Measurements from ENCODE around the gene CNPY1.

CNPY1 gene

DNA sequence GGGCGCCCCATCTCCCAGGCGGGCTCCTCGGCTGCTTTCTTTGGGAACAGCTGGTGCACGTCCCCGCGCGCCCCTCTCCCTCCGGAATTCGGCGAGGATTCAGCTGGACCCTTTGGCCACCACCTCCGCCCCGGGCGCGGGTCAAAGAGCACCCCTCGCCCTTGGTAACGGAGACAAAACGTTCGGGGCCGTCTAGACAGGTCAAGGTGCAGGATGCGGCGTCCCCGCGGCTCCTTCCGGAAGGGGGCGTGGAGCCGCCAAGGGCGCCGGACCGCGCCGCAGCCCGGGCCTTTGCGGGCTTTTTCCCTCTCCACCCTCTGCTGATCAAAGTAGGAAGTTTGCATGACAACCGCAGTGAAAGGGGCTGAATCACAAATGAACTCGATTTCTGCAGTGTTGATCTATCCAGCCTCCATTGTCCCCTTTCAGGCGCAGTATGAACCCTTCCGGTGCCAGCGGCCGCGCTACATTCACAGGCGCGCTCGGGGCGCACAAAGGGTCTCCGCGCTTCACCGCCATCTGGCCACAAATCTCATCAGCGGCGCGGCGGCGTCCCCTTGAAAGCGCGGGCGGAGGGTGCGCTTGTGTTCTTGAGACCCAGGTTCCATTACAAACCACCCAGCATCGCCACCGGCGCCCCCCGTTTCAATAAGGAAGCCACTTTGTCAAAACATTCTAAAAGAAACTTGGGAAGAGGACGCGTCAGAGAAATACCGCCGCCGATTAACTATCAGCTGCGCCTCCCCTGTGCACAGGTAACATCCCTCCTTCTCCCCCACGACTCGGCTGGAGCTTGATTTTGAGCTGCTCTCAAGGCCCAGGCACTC lies 36.4 kb downstream of the CNPY1 start:
- no peak for DNase-seq

DNA sequence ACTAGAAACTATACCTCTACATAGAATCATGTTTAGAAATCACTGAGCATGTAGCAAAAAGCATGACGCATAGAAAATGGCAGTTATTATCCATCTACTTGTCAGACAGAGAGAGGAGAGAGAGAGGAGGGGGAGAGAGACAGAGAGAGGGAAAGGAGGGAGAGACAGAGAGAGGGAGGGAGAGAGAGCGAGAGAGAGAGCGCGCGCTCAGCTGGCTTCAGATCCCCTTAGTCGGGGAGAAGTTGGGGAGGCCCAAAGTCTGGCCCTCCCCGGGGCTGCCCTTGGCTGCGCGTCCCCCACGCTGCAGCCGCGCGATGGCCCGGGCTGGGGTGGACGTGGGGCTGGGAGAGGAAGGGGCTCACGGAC lies 37.0 kb downstream of the CNPY1 start:
- no peak for DNase-seq

DNA sequence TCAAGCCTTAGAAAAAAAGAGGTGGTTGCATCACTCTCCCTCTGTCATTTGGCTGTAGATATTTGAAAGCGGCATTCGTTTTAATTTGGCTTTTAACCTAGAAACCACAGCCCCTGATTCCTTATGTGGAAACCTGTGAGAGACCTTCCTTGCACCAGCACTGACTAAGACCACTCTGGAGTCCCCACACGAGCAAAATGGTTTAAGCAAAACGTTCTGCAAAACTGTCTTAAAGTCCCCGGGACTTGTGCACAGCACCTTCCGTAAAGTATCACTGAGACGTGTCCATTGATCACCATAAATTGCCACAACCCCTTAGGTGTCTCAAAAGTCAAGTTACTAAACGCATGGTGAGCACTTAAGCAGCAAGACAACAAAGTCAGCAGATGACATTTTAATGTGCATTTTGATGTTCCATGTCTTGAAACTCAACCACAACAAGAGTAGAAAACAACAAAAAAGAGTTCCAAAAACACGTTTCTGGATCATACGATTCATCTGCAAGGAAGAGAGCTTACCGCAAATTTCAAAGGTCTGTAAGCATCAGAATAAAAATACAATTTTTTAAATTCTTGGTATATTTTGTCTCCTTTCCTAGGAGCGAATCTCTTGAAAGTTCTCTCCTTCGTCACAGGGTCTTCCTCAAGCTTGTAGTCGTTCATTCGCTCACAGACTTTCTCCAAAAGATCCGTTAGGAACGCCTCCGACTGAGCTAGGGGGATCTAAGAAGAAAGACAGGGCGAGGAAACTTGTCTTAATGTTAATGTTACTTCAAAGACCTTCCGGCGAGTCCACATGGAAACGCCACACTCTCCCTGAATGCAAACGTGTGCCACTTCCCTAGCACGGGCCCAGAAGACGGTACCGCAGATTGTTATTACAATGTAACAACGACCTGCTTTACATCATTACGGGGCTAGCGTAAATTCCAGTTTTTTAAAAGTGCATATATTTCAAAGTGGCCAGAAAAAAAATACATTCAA lies 37.7 kb downstream of the CNPY1 start:
- no peak for DNase-seq

DNA sequence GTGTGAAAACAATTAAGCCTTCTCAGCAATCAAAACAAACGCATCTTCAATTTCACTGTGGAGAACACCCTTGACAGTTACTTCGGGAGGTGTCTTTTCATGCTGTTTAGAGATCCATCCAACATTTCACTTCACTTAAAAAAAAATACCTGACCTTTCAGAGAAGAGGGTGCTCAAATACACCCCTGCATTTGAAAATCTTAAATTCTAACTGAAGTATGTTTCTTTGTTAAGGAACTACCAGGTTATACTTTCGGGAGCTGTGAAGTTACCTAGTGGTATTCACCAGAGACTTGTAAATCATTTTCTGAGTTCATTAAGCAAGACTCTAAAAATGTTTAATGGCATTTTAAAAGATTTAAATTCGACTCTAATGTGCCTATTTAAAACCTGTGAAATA lies 38.8 kb downstream of the CNPY1 start:
- DNase-seq: no peak

DNA sequence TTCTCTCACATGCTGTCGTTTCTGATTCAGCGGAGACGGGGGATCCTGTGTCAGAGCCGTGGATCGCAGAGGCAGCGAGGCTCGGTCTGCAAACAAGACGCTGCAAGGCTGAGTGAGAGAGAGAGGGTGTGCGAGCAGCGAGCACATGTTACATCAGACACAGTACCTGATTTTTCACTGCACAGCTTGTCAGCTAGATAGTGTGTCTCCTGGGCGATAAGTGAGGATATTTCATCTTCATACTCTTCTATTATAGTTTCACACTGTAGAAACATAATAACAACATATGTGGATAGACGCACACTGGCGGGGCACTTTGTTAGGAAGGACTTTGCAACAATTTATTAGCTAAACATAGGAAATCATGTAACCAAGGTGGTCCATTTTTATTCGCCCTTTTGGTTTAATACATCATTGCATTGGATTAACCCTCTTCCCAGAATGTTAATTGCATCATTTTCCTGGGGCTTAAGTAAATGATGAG lies 39.5 kb downstream of the CNPY1 start:
- DNase-seq: no peak

DNA sequence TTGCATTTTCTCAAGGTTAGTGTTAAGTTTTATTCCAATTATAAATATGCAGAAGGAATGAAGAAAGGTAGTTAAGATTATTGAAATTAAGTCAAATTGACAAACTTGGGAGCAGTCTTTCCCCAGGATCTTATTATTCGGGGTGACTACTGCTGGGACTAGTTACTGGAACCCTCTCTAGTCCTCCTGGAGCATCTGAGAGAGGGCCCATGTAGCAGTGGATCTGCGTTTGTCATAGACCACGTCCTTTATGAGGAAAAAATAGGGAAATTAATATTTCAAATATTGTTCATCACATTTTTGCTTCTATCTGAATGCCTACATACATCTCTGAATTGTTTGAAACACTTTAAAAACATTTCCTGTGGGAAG lies 41.0 kb downstream of the CNPY1 start:
- no peak for DNase-seq

DNA sequence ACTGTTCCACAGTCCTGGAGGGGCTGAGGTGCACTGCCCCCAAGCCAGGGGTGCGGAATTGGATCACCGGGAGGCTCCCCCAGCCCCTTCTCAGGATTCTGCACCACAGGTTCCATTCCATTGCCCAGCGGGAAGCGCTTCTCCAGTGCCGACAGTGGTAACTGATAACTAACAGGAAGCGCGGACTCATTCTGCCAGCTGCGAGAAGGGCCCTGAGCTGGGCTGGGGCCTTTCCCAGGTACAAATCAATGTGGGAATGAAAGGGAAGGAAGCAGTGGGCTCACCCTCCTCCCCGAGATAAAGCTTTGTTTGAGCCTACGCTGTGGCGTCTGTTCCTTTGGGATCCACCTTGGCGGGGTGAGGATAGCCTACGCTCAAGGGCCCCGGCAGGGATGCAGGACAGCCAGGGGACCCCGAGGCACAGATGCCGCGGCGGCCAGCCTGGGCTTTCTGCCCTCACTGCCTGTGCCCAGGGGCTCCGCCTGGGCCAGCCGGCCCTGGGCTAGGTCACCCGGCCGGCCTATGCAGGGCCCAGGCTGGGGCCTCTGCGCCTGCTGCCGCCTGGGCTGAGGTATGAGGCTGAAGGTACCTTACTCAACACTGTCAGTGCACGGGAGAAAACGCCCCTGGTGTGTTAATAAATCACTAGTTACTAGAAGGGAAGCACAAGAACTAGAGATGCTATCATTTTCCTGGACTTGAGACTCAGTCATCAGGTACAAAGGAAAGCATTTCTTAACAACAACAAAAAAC lies 49.0 kb downstream of the CNPY1 start:
- DNase-seq: no peak

DNA sequence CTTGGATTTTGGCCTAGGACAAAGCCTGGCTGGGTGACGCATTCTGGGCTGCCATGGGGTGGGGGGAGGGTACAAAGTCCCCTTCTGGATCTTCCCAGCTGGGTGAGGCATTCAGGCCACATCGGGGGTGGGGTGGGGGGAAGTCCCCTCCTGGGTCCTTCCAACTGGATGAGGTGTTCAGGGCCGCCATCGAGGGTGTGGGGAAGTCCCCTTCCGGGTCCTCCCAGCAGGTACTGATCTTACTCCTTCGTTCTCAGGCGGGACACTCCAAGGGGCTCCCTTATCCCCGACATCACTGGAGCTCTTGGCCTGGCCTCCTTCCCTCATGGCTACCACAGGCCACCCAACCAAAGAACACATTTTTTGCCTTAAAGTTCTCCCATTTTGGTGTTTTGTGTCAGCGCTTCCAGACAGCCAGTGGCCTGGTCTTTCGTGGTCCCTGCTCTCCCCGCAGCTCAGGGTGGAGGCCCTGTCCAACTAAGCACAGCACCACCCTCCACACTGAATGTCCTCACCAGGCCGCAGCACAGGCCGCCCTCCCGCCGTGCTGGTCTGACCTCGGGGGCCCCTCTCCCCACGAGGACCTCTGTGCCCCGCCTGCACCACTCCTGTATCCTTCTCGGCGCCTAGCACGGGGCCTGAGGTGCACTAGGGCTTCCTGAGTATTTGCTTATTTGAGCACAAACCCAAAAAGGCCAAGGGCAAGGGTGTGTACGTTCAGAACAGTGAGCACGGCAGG lies 49.9 kb downstream of the CNPY1 start:
- DNase-seq: no peak

DNA sequence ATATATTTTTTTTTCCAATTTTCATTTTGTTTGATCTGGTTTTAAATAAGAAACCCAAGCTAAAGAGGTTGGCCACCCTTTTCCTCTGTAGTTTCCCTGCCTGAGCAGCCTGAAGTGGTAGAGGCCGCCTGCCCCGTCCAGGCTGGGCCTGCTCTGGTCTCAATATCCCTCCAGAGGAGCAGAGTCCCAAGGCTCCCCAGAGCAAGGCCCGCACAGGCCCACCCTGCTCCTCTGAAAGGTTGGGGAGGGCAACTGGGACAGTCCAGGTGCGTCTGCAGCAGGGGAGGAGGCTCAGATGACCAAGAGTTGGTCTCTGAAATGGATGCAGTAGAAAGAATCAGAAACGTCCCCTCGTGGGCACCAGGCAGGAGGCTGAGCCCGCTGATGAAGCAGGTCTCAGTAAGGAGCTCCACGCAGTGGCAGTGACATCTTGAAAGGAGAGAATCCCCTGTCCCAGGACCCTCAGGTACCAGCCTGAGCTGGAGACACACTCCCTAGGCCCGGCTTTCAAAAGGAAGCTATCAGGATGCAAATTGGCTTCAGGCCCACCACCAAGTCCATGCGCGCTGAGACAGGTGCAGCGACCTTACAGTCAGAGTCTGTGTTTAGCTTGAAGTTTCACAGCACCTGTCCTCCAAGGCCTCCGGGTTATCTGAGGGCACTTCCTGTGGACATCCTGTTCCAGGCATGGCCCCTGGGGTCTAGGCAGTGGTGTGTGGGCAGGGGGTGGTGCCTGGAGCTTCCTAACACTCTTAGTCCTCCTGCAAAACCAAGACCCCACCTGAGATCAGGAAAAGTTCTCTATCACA lies 50.7 kb downstream of the CNPY1 start:
- DNase-seq: no peak

DNA sequence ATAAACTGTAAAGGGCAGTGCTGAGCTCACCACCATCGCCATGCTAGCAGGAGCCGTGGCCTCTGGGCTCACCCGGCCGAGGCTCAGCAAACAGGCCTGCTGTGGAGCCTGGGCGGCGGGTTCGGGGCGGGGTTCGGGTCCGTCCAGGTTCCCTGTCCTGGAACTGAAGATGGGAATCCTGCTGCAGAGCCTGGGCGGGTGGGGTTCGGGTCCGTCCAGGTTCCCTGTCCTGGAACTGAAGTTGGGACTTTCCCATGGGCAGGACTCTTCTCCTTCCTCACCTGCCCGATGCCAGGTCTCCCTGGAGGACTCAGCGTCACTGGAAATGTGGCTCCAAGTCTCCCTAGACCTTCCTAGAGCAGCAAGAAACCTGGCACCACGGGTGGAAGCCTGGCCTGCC lies 51.8 kb downstream of the CNPY1 start:
- no peak for DNase-seq

DNA sequence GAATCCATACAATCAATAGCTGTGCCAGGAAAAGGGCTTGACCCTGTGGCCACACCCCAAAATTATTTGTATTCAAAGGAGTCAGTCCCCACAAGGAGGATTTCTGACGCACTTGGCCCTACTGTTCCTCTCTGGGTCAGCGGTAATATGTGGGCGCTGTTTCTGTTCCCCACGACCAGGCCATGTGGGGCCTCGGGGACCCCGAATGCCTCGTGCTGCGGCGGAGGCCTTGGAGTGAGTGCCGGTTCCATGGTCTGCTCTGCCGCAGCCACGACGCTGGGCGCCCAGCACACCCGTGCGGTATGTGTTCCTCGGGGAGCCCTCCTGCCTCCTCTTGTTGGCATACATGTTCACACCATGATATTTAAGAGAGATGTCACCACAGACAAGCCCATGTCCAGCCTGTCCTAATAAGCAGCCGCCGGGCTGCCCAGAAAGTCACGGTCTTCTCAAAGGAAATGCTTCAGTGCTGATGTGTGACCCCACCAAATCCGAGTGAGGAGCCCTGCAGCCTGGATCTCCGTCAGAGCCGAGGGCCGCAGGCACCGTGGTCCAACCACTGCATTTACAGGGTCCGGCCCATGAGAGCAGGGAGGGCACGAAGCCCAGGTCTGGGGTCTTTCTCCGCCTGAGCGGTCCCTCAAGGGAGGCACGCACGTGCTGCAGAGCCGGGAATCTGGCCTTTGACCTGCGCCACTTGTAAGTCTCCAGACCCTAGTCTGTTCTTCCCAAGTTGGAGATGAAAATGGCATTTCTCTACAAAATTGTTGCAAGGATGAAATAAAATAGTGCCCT lies 52.4 kb downstream of the CNPY1 start:
- no peak for DNase-seq

DNA sequence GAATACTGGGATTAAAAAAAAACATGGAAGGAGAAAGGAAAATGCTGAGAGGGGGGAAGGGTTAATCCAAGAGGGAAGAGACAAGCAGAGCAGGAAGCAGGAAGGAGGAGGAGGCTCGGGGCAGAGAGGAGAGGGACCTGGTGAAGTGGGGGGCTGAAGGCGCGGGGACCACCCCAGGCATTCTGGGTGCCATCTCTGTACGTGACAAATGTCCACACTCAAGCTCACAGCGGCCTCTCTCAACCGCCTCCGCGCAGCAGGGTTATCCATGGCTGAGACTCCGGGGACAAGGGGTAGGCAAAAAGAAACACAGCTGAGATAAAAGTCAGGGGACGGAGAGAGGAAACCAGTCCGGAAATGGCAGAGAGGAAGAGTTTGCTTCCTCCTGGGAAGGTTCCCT lies 54.5 kb downstream of the CNPY1 start:
- DNase-seq: no peak

DNA sequence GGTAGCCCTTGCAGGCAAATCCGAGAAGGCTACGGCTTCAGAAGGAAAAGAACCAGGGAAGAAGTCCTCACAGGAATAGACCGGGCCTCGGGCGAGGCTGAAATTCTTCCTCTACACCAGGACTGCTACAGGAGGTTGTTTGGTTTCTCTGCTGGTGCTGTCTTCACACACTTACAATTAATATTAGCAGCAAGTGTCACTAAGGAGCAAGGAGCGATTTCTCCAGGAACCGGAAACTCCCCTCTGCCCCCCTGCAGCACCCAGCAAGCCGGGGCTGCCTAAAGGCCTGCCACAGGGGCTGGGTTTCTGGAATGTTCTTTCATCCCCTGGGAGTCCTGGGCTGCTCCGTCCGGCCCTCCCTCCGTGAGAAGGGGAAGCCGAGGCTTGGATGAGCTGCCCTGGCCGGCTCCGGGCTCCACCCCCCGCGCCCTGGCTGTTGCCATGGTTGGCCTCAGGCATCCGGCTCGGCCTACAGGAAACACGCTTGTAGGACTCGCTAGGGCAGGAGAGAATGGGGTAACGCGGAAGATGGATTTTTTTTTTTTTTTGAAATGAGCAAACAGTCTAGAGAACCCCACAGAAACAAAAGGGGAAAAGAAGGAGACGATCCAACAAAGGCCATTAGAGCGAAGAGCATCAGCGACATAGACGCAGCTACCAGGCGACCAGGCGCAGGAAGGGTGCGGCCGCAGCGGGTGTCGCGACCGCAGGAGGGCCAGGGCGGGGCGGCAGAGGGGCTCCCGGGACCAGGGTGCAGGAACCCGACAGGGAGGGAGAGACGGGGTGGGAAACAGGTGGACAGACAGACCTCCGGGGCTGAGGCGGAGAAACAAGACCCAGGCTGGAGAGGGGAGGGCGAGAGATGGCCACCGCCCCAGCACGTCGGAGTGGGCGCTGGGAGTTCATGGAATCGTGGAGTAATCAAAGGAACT lies 55.4 kb downstream of the CNPY1 start:
- no peak for DNase-seq

DNA sequence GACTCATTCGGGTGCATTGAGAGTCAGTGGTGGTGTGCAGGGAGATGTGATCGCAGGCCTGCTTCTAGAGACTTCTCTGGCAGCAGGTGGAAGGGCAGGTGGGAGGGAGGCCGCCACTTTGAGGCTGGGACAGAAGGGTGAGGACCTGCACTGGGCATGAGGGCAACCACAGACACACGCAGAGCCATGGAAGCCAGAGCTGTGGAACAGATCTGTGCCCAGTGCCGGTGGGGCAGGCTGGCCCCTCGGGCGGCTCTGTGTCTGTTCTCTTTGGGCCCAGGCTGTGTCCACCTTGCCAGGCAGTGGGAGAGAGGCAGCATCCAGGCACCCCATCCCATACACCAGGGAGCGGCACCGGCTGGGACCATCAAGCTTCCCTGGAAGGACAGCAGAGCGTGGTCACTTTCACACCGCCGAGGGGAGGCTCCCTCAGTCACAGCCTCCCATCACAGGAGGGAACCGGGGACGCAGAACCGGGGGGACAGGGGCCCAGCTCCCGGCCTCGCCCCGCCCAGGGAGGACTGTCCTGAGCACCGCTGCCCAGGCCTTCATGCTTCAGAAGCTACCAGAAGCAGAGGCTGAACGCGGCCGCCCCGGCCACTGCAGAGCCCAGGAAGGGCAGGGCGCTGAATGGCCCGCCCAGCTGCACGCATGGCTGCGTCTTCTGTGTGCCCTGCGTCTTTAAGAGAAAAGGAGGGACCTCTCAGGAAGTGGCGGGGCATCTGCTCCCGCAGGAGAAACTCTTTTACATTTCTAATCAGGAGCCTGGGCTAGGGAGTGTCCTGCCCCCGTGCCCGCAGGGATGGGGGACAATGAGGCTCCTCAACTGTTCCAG lies 56.3 kb downstream of the CNPY1 start:
- DNase-seq: no peak

DNA sequence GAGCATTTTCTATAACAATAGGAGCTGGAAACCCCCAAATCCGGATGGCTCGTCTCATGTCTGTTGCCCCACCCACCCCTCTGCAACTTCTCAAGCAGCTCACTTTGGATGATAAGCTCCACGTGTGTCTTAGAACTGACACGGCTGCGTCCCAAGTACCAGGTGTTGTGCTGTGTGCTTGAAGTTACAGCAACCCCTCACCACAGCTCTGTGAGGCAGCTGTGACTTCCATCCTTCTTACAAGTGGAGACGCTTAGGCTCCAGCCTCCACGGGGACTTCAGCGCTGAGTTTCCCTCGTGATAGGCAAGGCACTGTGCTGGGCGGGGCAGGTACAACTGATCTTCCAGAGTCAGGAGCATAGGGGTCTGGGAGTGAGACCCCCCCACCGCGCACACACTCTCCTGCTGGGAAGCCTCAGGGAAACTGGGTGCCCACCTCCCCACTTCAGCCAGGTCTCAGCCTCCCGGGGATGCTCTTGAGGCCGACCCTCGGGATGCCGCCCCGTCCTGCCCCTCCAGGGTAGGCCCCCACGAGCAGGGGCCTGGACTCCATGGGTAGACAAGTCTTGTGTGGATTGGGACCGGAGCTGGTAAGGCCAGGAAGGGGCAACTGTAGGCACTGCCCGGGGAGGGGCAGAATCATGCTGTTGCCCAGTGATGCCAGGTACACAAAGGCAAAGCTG lies 57.1 kb downstream of the CNPY1 start:
- no peak for DNase-seq

DNA sequence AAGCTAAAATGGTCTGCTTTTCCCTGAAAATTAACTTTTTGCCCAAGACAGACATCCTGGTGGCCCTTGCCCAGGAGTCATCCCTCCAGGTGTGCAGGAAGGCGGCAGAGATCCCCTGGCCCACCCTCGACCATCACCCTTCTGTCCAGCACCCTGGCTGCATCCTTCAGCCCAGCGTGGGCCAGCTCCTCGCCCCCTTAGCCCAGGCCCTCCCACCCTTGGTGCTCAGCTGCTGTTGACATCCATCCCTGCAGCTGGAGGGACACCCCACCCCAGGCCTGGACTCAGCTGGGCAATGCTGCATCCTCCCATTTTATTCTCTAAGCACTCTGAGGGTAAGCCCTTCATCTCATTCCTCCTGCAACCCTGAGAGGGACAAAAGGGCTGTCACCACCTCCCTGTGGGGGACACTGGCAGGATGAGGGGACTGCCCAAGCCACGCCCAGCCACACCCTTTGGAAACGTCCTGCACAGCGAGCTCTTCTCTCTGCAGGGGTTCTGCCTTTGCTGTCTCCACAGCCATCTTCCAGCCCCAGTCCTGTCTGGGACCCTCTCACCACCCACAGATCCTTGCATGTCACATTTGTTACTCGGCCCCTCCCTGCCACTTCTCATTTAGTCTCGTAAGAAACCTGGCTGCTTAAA lies 57.8 kb downstream of the CNPY1 start:
- no peak for DNase-seq
